ENCODE results near the gene LACTBL1.
"Not testable (repeated sequence)": the region's sequence is repeated elsewhere in the genome, so short reads cannot be mapped to it uniquely, and the experiment has no call there.

Gene LACTBL1

GRCh38 chr1:22976127-22976460 is 3.4 kb upstream of the LACTBL1 start:
- no peak for DNase-seq

GRCh38 chr1:22975694-22976093 is 3.0 kb upstream of the LACTBL1 start:
- peak; percentile 36 for DNase-seq

GRCh38 chr1:22971611-22972405 is 858 bp downstream of the LACTBL1 start:
- DNase-seq = no peak

- no peak for DNase-seq
These were observed 1.5 kb downstream of the LACTBL1 start for GRCh38 chr1:22971161-22971560.

GRCh38 chr1:22970096-22970495 is 2.6 kb downstream of the LACTBL1 start:
- no peak for DNase-seq

- peak; percentile 42 for DNase-seq
These were observed 3.4 kb downstream of the LACTBL1 start for GRCh38 chr1:22969304-22969709.

GRCh38 chr1:22967833-22968232 is 4.8 kb downstream of the LACTBL1 start:
- DNase-seq = no peak

GRCh38 chr1:22966309-22966708 is 6.4 kb downstream of the LACTBL1 start:
- DNase-seq = no peak

GRCh38 chr1:22963044-22963677 is 9.5 kb downstream of the LACTBL1 start:
- DNase-seq = no peak

GRCh38 chr1:22962558-22962957 is 10.1 kb downstream of the LACTBL1 start:
- no peak for DNase-seq

GRCh38 chr1:22959545-22960360 is 12.9 kb downstream of the LACTBL1 start:
- DNase-seq = no peak

- DNase-seq = no peak
These were observed 14.1 kb downstream of the LACTBL1 start for GRCh38 chr1:22958556-22958955.

GRCh38 chr1:22957066-22957465 is 15.6 kb downstream of the LACTBL1 start:
- DNase-seq = no peak

- no peak for DNase-seq
These were observed 17.5 kb downstream of the LACTBL1 start for GRCh38 chr1:22955146-22955545.

- no peak for DNase-seq
These were observed 18.9 kb downstream of the LACTBL1 start for GRCh38 chr1:22953740-22954141.

- DNase-seq = no peak
These were observed 19.5 kb downstream of the LACTBL1 start for GRCh38 chr1:22953057-22953739.

GRCh38 chr1:22952694-22953056 is 20.0 kb downstream of the LACTBL1 start:
- no peak for DNase-seq

GRCh38 chr1:22951796-22952195 is 20.9 kb downstream of the LACTBL1 start:
- DNase-seq = no peak

GRCh38 chr1:22949822-22950331 is 22.8 kb downstream of the LACTBL1 start:
- no peak for DNase-seq

GRCh38 chr1:22945171-22945570 is 27.5 kb downstream of the LACTBL1 start:
- DNase-seq = not testable (repeated sequence)

- no peak for DNase-seq
These were observed 28.2 kb downstream of the LACTBL1 start for GRCh38 chr1:22944346-22945055.

GRCh38 chr1:22941257-22941656 is 31.4 kb downstream of the LACTBL1 start:
- DNase-seq = no peak
